Stimulated activated CD4-positive, alpha-beta T cell treated with anti-CD3 and anti-CD28 coated beads, Interleukin-4, amount 100 ng/mL, for 4 hours (primary cell): ENCODE data around the gene CES2.
"Not testable (repeated sequence)": the region's sequence is repeated elsewhere in the genome, so short reads cannot be mapped to it uniquely, and the experiment has no call there.

Source experiments
- DNase-seq, 2 experiments: peaks; one replicate each; pipeline ENCODE4 v3.0.0-alpha.2; 2020

The CES2 gene, protein sequence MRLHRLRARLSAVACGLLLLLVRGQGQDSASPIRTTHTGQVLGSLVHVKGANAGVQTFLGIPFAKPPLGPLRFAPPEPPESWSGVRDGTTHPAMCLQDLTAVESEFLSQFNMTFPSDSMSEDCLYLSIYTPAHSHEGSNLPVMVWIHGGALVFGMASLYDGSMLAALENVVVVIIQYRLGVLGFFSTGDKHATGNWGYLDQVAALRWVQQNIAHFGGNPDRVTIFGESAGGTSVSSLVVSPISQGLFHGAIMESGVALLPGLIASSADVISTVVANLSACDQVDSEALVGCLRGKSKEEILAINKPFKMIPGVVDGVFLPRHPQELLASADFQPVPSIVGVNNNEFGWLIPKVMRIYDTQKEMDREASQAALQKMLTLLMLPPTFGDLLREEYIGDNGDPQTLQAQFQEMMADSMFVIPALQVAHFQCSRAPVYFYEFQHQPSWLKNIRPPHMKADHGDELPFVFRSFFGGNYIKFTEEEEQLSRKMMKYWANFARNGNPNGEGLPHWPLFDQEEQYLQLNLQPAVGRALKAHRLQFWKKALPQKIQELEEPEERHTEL

GRCh38 chr16:66935314-66936011, at the start of gene CES2:
Gene CES2 (plus strand): TSS chr16:66935516. CDS start chr16:66935636, 120 bp downstream.
- no peak for DNase-seq

DNA sequence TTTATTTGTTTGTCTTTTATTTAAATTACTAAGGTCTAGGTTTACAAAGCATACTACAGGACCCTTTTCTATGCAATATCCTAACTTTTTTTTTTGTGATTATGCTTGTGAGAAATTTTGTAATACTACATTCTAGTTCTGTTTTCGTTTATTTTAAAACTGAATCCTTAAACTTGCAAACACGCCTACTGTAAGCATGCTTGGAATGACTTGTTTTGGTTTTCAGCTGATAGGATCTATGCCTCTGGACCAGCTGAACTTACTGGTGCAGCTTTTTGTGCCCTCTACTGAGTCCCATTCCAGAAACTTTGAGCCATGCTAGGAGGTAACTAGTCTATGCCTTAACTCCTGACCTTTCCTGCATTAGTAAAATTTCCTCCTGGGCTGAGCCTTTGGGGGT, 49.0 kb upstream of the CES2 start:
- no peak for DNase-seq

GRCh38 chr16:66886914-66887313, 48.4 kb upstream of the CES2 start:
- no peak for DNase-seq

DNA sequence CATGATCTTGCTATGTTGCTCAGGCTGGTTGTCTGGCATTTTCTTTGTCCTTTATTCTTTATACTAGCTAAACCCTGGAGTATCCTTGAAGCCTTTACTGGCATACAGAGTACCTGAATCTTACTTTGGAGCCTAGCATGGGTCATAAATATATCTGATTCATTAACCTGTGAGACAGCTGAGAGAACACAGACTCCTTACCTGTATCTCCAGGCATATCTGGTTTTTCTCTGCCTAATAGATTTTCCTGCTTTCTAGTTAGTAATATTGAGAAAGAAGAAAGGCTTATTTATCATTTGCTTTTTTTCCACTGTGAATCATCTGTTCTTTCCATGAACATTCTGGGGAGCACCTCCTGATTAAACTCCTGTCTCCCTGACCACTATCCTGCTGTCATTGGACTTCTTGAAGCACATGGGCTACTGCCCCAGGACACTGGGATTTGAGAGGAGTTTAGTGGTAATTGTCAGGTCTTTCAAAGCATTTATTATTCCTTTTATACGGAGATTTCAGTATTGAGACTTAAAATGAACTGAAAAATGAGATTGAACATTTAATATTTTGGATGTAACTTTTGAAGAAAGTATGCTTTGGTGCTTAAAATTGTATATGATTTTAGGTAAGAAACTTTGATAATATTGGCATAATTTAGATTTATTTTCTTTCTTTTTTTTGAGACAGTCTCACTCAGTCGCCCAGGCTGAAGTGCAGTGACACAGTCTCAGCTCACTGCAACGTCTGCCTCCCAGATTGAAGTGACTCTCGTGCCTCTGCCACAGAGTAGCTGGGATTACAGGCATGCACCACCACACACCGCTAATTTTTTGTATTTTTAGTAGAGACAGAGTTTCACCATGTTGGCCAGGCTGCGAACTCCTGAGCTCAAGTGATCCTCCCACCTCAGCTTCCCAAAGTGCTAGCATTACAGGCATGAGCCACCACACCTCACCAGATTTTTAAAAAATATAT, 46.4 kb upstream of the CES2 start:
- no peak for DNase-seq

DNA sequence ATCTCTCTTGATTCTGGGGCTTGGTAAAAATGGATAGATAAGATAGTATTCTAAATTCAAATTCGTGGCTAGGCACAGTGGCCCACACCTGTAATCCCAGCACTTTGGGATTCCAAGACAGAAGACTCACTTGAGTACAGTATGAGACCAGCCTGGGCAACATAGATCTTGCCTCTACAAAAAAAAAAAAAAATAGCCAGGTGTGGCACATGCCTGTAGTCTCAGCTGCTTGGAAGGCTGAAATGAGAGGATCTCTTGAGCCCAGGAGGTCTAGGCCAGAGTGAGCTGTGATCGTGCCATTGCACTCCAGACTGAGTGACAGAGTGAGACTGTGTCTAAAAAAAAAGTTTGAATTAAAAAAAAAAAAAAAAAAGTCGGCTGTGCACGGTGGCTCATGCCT, 45.7 kb upstream of the CES2 start:
- no peak for DNase-seq

GRCh38 chr16:66890799-66891198, 44.5 kb upstream of the CES2 start:
- DNase-seq = no peak

DNA sequence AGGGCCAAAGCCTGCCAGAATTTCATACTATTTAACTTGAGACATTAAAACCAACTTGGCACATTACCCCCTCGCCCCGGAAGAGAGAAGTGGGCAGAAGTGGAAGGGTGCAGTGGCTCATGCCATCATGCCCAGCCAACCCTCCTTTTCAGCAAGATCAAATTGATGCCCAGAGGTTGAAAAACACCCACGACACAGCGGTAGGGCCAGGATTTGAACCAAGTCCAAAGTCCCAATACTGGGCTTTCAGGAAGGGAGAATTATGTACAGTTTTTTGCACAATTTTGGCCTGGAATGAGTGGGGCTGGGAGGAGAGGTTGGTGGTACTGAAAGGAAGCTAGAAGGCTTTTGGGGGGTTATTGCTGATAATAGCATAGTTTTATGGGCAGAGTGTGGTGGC, 44.0 kb upstream of the CES2 start:
- no peak for DNase-seq

DNA sequence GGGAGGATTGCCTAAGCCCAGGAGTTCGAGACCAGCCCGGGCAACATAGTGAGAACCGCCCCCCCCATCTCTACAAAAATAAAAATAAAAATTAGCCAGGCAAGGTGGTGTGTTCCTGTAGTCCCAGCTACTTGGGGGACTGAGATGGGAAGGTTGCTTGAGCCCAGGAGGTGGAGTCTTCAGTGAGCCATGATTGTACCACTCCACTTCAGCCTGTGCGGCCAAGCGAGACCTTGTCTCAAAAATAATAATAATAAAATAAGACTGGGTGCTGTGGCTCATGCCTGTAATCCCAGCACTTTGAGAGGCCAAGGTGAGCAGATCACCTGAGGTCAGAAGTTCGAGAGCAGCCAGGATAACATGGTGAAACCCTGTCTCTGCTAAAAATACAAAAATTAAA, 43.5 kb upstream of the CES2 start:
- no peak for DNase-seq

- no peak for DNase-seq
Observed at GRCh38 chr16:66894055-66894454, 41.3 kb upstream of the CES2 start.

DNA sequence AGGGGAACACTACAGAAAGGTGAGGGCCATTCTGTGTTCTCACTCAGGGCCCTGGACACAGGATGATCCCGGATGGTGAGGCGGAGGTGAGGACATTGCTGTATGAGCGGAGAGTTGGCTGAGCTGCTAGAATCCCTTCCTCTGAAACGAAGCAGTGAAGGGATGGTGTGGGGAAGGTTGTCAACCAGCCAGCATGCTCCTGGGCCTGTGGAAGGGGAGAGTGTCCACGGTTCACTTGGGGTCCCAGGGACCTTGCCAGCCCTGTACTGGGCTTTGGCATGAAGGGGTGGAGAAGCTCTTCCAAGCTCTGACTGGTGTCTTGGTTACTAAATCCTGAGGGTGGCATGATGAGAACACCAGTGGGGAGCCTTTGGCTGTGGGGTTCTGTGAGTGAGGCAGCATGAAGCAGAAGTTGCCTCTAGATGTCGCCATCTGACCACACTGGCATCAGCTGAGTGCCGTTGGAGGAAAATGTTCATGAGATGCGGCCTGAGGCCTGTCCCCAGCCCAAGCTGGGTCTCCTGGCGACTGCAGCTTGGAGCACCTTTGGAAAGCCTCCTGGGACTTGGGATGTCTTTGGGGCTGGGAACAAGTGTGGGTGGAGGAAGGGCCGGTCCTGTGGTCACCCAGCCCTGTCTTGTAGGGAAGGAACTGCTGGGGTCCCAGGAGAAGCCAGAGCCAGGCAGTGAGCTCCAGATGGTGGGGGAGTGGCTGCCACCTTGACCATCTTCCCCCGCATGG, 40.2 kb upstream of the CES2 start:
- DNase-seq = peak; percentile 40 to 60

DNA sequence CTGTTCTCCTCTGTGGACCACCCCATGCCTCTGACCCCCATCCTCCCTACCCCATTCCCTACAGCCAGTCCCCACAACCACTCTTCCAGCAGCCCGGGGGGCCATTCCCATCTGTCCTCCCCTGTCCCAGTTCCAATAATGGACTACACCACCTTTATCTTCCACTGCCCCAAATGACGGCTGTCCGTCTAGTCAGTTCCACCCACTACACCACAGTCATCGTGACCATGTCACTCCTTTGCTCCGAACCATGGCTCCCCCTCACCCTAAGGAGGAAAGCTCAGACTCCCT, 39.7 kb upstream of the CES2 start:
- no peak for DNase-seq

- no peak for DNase-seq
Observed at GRCh38 chr16:66895999-66896398, 39.3 kb upstream of the CES2 start.

- not testable (repeated sequence) for DNase-seq
Observed at GRCh38 chr16:66896682-66897081, 38.6 kb upstream of the CES2 start.

DNA sequence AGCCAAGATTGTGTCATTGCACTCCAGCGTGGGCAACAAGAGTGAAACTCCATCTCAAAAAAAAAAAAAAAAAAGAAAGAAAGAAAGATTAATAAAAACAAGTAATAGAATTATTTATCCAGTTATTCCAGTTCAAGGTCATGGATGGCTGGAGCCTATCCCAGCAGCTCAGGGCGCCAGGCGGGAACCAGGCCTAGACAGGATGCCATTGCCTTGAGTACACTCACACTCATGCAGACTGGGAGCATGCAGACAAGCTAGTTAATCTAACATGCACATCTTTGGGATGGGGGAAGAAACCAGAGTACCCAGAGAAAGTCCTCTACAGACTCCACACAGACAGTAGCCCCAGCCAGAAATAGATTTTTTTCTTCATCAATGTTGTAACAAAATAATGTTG, 37.1 kb upstream of the CES2 start:
- no peak for DNase-seq

DNA sequence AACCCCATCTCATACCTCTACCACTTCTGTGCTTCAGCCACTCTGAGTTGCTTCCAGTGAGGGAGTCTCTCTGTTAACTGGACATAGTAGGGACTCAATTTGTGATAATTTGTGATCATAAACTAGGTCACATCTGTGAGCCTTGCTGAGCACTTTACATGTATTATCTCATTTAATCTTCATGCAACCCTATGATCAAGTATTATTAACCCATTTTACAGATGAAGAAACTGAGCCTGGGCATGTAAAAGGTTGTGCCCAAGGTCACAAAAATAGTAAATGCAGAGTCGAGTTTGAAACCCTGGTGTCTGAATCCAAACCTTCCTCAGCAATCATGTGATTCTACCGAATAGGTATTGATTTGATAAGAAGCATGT, 36.4 kb upstream of the CES2 start:
- DNase-seq = no peak

- no peak for DNase-seq
Observed at GRCh38 chr16:66899310-66899944, 35.9 kb upstream of the CES2 start.

GRCh38 chr16:66899945-66900710, 35.2 kb upstream of the CES2 start:
- DNase-seq = no peak

GRCh38 chr16:66900721-66901441, 34.4 kb upstream of the CES2 start:
- DNase-seq = no peak

GRCh38 chr16:66901626-66902025, 33.7 kb upstream of the CES2 start:
- no peak for DNase-seq
